DMS79 treated with DMSO at 0.1 percent for 48 hours (cell line): ENCODE data around the gene ANKRD11.
"Not testable (repeated sequence)": the region's sequence is repeated elsewhere in the genome, so short reads cannot be mapped to it uniquely, and the experiment has no call there.

Experiments
- DNase-seq: peaks from one replicate; lab custom pipeline; 2025; lab: John Stamatoyannopoulos, UW

ANKRD11 gene

GRCh38 chr16:89328412-89329400 is 161.7 kb downstream of the ANKRD11 start:
- not testable (repeated sequence) for DNase-seq

GRCh38 chr16:89326721-89327120 is 163.6 kb downstream of the ANKRD11 start:
- no peak for DNase-seq

DNA sequence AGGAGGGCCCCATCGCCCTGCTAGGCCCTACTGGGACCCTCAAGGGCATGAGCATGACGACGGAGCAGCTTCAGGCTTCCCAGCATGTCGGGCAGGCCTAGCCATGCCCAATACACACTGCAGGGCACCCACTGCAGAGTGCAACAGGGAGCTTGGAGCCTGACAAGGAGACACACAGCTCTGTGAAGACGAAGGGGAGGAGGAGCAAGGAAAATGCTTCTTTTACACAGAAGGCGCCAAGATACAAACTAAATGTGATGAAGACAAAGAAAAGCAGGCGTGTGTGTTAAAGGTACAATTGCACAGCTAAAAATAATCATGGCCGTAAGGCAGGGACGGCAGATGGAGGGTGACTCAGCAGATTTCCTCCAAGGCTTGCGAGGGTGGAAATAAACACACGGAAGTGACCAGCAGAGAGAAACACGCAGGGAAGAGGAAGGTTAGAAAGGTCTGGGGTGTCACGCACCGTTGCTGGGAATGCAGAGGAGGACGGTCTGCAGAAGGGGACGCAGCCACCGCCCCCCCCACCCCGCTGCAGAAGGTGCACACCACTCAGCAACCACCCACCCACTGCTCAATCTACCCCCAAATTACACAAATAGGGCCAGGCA is 164.4 kb downstream of the ANKRD11 start:
- DNase-seq: no peak

GRCh38 chr16:89324056-89325010 is 166.0 kb downstream of the ANKRD11 start:
- DNase-seq: no peak

- no peak for DNase-seq
Measured at GRCh38 chr16:89323120-89323960, 167.0 kb downstream of the ANKRD11 start.

DNA sequence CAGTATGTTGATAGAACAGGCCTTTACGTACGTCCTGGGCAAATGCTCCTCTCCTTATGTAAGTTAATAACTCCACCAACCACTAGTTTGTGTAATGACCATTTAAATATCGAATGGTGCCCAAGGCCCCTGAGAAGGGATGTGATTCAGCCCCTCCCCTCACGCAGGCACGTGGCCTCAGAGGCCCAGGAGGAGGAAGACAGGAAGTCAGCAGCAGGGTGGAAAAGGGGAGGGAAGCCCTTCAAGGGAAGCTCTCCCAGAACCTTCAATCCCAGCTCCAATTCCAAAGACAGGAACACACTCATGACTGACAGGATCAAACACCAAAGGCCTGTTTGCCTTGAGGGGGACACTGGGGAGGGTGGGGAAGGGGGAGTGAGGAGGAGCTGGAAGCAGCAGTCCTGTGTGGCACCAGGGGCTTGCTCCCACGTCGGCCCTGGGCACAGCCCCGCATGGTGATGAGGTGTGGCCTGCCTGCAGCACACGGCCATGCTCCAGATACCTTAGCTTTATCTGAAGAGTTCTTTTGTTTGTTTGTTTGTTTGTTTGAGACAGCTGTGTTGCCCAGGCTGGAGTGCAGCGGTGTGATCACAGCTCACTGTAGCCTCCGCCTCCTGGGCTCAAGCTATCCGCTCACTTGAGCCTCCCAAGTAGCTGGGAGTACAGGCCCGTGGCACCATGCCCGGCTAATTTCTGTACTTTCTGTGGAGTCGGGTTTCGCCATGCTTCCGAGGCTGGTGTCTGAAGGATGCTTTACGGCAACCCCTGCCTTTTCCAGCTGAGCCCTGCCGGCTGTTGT is 167.8 kb downstream of the ANKRD11 start:
- DNase-seq: peak; percentile 67

DNA sequence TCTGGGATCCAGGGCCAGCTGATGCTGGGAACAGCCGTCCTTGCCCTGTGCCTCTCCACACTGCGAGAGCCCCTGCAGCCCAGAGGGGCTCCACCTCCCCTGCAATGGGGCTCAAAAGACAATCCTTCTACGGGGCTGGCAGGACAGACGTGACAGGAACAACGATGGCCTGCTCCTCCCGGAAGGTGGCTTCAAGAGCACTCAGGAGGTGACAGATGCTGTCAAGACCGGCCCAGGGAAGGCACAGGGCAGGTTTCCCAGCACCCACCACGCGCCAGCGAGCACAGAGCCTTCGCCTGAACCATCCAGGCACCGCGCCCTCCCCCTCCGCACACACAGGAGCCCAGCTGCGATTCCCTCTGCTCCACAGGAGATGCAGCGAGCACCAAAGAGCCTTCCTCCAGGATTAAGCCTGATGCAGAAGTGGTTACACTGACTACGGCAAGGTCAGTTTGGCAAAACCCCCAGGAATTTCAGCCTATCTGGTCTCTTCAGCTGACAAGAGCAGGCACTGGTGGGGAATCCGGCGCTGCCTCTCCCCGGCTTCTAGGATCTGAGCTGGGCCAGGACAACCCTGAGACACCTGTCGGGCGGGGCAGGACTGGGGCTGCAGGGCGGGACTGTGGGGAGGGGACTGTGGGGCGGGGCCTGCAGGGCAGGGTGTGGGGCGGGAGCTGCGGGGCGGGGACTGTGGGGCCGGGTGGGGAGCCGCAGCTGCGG is 169.4 kb downstream of the ANKRD11 start:
- peak; percentile 17 for DNase-seq

- DNase-seq: no peak
Measured at GRCh38 chr16:89319886-89320781, 170.2 kb downstream of the ANKRD11 start.

GRCh38 chr16:89319631-89319885 is 170.8 kb downstream of the ANKRD11 start:
- no peak for DNase-seq

DNA sequence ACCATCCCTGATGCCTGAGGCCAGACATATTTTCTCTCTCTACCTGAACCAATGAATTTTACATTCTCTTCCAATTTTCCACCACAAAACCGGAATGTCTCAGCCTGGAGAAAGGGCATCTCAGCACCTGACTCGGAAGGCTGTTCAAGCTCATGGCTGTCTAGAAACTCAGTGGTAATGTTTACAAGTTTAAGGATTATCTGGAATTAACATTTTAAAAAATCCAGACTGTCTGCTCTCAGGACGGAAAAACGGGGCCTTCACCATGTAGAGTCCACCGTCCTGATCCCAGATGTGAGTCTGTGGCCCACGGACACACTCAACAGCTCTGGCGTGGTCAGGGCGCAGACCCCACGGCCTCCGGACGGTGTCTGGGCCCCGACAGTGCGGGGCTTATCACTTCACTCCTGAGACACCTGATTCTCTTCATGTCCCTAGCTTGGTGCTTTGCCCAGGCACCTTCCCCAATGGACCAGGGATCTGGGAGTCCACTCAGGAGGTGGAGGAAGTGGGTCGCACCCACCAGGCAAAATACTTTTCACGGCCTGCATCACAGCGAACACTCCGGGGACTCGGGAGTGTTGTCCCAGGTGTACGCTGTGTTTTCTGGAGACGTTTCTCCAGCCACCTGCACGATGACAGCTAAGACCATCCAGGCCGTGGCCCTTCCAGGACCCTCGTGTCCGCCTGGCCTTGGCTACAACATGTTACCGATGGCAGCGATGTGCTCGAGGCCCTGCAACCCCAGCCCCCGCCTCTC is 171.3 kb downstream of the ANKRD11 start:
- no peak for DNase-seq

DNA sequence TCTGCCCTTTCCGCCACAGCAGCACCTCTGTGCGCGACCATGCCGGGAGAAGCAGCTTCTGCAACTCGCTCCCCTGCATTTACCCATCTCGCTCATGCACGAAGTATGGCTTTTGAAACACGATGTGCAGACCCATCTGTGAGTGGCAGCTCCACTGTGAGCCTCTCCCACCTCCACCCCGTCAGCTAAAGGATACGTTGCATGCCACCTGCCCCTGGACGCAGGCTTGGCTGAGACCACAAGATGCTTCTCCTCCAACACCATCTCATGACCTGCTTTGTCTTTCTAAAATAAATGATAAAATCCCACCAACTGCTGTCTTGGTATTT is 172.0 kb downstream of the ANKRD11 start:
- DNase-seq: no peak

- DNase-seq: no peak
Measured at GRCh38 chr16:89317729-89318429, 172.5 kb downstream of the ANKRD11 start.

DNA sequence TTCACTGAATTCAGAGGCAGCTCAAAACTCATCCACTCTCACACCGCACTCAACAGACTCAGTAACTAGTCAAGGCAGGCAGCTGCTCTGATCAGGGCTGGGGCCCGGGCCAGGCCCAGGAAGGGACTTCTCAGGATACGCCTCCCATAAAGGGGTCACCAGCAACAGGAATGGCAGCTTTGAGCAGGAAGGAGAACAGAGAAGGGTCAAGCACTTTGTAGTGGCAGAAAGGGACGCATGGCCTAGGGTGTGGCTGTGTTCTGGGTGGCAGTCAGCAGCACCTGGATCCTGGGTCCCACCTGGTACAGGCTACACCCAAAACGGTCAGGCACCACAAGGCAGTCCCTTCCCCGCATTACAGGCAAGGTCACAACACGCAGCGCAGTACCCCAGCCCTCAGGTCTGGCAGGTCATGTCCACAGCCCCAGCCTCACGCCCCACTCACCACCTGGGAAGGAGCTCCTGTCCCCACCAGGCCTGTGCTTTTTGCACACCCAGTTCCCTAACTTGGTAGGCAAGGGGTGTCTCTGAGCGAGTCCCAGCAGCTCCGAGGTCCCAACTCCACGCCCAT is 173.2 kb downstream of the ANKRD11 start:
- DNase-seq: no peak

GRCh38 chr16:89316701-89317100 is 173.7 kb downstream of the ANKRD11 start:
- DNase-seq: no peak

- DNase-seq: no peak
Measured at GRCh38 chr16:89315791-89316581, 174.4 kb downstream of the ANKRD11 start.

GRCh38 chr16:89315271-89315670 is 175.1 kb downstream of the ANKRD11 start:
- no peak for DNase-seq
